IPS DF 19.7 (cell line): ENCODE results near the gene RABGAP1L.
"Not testable (repeated sequence)": the region's sequence is repeated elsewhere in the genome, so short reads cannot be mapped to it uniquely, and the experiment has no call there.

Source experiments
- DNase-seq: peaks from one replicate; pipeline ENCODE4 v3.0.0-alpha.2; 2013; ENCODE audit warnings: low read depth, low spot score

RABGAP1L gene

GRCh38 chr1:174238845-174239501 lies 79.7 kb downstream of the RABGAP1L start:
- DNase-seq: not testable (repeated sequence)

GRCh38 chr1:174239541-174239940 lies 80.2 kb downstream of the RABGAP1L start:
- no peak for DNase-seq

DNA sequence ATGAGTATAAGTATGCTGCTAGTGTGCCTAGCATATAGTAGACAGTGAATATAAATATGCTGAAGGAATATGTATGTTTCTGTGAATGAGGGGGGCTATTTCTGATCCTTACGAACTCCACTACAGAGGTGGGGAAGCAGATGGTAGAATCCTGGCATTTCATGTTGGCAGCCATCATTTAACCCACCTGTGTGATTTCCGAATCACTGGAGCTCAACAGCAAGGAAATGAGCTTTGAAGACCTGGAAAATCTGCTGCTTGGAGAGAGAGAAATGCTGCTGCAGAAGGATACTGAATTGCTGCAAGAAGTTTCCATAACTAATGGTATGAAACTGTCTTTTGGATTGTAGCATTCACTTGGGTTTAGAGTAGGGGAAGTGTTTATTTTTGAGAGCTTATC lies 83.5 kb downstream of the RABGAP1L start:
- DNase-seq: no peak

- no peak for DNase-seq
Measured at GRCh38 chr1:174243451-174244000, 84.2 kb downstream of the RABGAP1L start.

DNA sequence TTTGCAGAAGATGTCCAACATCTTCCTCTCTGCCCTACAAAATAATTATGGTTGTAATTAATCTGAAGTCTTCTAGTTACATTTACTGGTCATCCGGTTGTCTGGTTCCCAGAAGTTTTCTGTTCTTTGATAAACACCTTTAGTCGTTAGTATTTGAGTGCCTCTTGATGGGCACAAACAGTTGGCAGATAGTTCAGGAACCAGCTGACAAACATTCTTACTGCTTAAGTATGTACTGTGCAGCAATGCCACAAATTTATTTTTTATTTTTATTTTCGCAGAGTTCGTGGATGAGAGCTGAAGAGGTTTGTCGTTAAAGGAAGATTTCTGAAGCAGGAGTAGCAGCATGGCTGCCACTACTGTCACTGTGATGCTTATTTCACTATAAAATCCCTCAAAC lies 84.7 kb downstream of the RABGAP1L start:
- no peak for DNase-seq

GRCh38 chr1:174247472-174247871 lies 88.2 kb downstream of the RABGAP1L start:
- peak; percentile 9 for DNase-seq

GRCh38 chr1:174248041-174248440 lies 88.7 kb downstream of the RABGAP1L start:
- DNase-seq: no peak

- not testable (repeated sequence) for DNase-seq
Measured at GRCh38 chr1:174256386-174256785, 97.1 kb downstream of the RABGAP1L start.

- peak; percentile 2 for DNase-seq
Measured at GRCh38 chr1:174258148-174258550, 98.8 kb downstream of the RABGAP1L start.

DNA sequence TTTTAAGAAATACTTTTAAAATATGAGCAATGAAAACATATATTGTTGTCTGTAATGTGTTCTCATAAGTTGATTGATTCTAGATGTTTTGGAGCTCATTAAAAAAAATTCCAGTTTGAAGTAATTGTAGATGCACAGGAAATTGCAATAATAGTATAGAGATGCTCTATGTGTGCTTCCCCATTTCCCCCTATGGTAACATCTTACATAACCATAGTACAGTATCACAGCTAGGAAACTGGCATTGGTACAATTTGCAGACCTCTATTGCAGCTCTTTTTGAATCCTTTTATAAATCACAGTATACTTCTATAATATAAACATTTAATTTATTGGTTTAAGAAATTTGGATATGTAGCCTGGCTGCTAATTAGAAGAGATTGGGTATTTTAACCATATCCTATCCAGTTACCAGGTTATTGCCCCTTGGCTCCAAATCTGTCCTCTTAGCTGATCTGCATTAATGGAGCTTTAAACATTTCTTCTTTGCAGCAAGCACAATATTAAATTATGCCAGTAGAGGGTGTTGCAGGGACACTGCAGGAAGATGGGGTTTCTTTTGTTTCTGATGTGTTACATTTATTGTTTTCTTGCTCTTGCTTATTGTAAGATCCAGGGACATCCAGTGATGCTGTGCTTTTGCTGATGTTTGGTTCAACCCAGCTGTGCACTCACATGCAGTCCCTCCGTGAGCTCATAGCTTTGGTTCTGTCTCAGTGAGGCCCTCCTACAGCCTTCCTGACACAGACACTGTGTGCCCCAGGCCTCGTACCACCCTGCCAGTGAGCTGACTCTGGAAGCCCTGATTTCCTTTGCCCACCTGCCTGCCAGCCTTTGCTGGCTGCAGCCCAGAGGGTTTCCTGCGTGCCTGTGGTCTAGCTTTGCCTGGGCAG lies 103.3 kb downstream of the RABGAP1L start:
- peak; percentile 7 for DNase-seq

GRCh38 chr1:174265282-174265681 lies 106.0 kb downstream of the RABGAP1L start:
- DNase-seq: no peak

- no peak for DNase-seq
Measured at GRCh38 chr1:174266476-174266875, 107.2 kb downstream of the RABGAP1L start.

DNA sequence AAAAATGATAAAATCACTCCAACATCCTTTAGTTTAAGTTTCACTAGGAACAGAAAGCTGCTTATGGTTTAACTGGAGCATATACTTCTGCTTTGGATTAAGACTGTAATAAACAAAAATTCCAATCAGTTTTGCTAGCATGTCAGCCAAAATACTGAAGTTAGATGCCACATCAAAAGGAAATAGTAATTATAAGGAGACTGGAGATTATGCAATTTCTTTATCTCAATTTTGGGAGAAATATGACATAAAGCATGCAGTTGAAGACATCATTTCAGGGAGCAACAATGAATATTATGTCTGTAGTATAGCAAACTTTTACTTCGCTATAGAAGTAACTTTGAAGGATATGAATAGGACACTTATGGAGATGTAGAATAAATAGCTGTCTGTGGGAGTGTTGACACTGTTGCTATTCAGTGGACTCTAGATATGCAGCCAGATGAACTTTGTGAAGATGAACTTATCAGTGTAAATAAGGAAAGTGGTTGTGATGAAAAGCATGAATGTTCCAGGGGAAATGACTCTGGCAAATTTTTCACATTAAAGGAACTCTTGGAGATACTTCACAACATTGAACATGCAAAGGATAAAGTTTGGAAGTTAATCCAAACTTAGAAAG lies 107.8 kb downstream of the RABGAP1L start:
- no peak for DNase-seq

DNA sequence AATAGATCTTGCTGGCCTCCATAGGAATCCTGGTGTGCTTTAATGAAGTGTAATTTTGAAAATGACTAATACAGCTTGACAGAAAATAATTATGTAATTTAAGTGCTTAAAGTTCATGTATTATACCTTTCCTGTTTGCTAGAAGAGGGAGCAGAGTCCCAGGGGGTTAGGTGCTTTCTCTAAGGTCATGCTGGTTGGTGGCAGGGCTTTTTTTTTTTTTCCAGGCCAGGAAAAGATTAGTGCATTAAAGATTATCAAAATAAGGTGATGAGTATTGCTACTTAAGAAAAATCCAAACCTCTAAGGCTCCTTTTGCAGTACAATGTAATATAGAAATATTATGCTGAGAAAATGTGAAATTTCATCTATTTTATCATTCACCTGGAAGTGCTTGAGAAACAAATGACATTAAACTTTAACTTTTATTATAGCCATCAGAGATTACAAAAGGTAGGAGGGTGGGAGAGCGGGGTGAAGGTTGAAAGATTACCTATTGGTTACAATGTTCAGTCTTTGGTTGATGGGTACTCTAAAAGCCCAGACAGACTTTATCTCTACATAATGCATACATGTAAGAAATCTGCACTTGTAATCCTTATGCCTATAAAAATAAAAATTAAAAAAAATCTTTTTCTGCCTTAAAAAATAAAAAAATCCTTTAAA lies 110.8 kb downstream of the RABGAP1L start:
- no peak for DNase-seq

DNA sequence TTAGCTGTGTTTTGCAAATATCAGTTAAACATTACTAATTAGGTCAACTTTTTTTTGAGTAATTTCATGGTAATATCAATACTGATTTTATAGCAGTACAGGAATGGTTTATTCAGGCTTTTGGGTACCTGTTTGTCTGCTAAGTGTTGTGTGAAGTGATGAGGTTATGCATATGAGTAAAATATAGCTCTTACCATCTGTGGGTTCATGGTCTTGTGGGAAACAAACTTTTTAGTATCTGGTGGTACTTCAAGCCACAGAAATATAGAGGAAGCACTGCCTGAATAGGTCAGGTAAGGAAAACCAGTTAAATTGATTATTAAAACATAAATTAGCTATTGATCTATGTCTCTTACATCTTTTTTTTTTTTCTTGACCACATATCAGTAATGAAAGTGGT lies 113.9 kb downstream of the RABGAP1L start:
- DNase-seq: no peak

- DNase-seq: no peak
Measured at GRCh38 chr1:174273776-174274175, 114.5 kb downstream of the RABGAP1L start.

DNA sequence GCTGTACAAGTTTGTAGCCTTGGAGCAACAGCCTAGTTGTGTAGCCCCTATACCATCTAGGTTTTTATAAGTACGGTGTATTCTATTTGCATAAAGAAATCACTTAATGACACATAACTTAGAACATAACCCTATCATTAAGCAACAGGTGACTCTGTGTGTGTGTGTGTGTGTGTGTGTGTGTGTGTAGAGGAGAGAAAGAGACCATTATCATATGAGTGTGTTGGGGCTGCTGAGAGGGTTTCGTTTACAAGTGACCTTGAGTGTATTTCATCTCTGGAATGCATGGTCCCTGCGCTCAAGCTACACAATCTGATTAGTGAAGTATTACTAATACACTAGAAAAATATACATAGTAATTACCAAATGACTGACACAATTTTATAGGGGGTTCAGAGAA lies 115.1 kb downstream of the RABGAP1L start:
- DNase-seq: no peak

DNA sequence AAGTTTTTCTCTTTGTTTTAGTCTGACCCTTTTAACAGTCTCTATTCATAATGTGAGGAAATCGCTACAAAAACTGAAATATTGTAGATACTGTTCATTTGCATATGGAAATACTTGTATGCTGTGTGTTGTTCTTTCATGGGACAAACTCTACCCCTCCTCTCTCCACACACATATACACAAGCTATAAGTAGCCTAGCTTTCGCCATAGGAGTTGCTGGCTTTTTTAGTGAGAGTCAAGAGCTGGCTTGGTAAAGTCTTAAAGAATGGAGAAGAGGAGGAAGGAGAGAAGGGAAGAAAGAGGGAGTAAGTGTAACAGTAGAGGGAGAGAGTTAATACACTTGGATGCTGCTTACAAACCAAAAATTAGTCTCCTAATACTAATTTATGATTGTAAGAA lies 115.6 kb downstream of the RABGAP1L start:
- DNase-seq: no peak

DNA sequence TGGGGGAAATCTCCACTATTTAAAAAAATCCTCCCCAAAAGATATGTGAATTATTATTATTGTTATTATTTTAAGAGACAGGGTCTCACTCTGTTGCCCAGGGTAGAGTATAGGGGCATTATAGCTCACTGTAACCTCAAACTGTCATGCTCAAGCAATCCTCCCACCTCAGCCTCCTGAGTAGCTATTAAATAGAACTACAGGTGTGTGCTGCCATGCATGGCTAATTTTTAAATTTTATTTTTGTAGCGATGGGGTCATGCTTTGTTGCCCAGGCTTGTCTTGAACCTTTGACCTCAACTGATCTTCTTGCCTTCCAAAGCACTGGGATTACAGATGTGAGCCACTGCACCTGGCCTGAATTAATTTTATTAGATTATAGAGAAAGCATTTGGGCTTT lies 116.8 kb downstream of the RABGAP1L start:
- no peak for DNase-seq

GRCh38 chr1:174284052-174284451 lies 124.7 kb downstream of the RABGAP1L start:
- no peak for DNase-seq

DNA sequence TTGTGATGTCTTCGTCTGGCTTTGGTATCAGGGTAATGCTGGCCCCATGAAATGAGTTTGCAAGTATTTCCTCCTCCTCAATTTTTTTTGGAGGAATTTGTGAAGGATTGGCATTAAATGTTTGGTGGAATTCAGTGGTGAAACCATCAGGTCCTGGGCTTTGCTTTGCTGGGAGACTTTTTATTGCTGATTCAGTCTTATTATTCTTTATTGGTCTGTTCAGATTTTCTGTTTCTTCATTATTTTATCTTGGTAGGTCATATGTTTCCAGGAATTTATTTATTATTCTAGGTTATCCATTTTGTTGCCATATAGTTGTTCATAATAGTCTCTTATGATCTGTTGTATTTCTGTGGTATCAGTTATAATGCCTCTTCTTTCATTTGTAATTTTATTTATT lies 126.7 kb downstream of the RABGAP1L start:
- DNase-seq: no peak
